GM12878 (cell line): Measurements from ENCODE around the gene CTDP1.

Experiments used
- ATF2 ChIP-seq: IDR thresholded peaks from 2 replicates; pipeline ENCODE4 v1.6.1; 2012; ENCODE audit warnings: low read length, inconsistent platforms
- BACH1 ChIP-seq: fragments of 450-650 bp; IDR thresholded peaks from 2 replicates; pipeline ENCODE4 v1.6.1; 2017; ENCODE audit warnings: mild to moderate bottlenecking, borderline replicate concordance
- BHLHE40 ChIP-seq, 2 experiments: fragments of 450-650 bp in 1 of 2; IDR thresholded peaks; 2 replicates each; pipeline ENCODE4 v1.6.1; 2011 to 2017; ENCODE audit warnings: low read depth in 2 of 2, borderline replicate concordance in 1 of 2, improper control_type of control experiment in 1 of 2, low read length in 1 of 2, mild to moderate bottlenecking in 1 of 2
- ETV6 ChIP-seq, 2 experiments: fragments of 450-650 bp in 1 of 2; IDR thresholded peaks in 1 of 2; conservative IDR thresholded peaks in 1 of 2; 2 replicates each; pipeline ENCODE4 v1.6.1; 2014; ENCODE audit warnings: antibody characterized with exemption in 1 of 2, borderline replicate concordance in 1 of 2, low read depth in 1 of 2, mild to moderate bottlenecking in 1 of 2, moderate library complexity in 1 of 2
- FOXK2 ChIP-seq: fragments of 450-650 bp; IDR thresholded peaks from 2 replicates; pipeline ENCODE4 v1.6.1; 2017; ENCODE audit warnings: mild to moderate bottlenecking, moderate library complexity
- GABPA ChIP-seq: IDR thresholded peaks from 2 replicates; pipeline ENCODE4 v1.6.1; 2014; ENCODE audit warnings: antibody characterized with exemption, low read depth, mild to moderate bottlenecking, inconsistent platforms
- JUNB ChIP-seq: IDR thresholded peaks from 2 replicates; pipeline ENCODE4 v1.6.1; 2016; ENCODE audit warnings: antibody characterized with exemption, mild to moderate bottlenecking
- KAT2A ChIP-seq: conservative IDR thresholded peaks from 2 replicates; pipeline ENCODE4 v1.6.1; 2011; ENCODE audit warnings: low read depth, low read length; ENCODE audit not compliant: control insufficient read depth
- NFIC ChIP-seq: IDR thresholded peaks from 2 replicates; pipeline ENCODE4 v1.6.1; 2012; ENCODE audit warnings: low read depth, mild to moderate bottlenecking, inconsistent platforms, low read length, moderate library complexity
- POLR2A ChIP-seq: IDR thresholded peaks from 2 replicates; pipeline ENCODE4 v1.6.1; 2011; ENCODE audit warnings: low read depth, mild to moderate bottlenecking, low read length
- POLR2AphosphoS5 ChIP-seq: IDR thresholded peaks from 2 replicates; pipeline ENCODE4 v1.6.1; 2011; ENCODE audit warnings: mild to moderate bottlenecking, low read length, inconsistent platforms
- ZNF274 ChIP-seq: IDR thresholded peaks from one replicate; pipeline ENCODE4 v1.8.0; 2011; ENCODE audit not compliant: insufficient read length, insufficient read depth
- TF ChIP-seq, protein P1 (sequence below), 3 experiments: IDR thresholded peaks in 2 of 3; conservative IDR thresholded peaks in 1 of 3; 2 replicates each; pipeline ENCODE4 v1.5.1; 2011; ENCODE audit warnings: low read depth in 3 of 3, low read length in 3 of 3, mild to moderate bottlenecking in 3 of 3, control low read depth in 2 of 3, moderate library complexity in 2 of 3, inconsistent platforms in 1 of 3, mixed read lengths in 1 of 3; ENCODE audit not compliant: control insufficient read depth in 2 of 3, insufficient read depth in 1 of 3; ENCODE audit errors: extremely low read depth in 1 of 3

DNA sequence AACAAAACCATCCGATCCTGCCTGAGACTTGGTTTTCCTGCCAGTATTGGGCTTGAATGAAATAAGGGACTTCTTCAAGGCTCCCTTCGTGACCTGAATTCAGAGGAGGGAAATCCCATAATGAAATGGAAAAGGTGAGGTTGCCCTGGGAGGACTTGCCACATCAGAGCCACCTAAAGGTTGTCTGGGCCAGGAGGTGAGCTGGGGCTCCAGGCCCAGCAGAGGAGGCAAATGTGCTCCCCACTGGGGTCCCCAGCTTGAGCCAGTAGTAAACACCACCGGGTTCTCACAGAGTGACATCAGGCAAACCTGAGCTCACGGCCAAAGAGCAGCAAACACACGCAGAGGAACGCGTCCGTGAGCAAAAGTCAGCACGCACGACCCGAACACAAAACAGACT lies 28.6 kb upstream of the CTDP1 start:
- TF ChIP-seq ATF2, result no peak
- no peak for TF ChIP-seq BHLHE40 (IDR thresholded peaks at IDR 0.05; ENCODE audit: borderline replicate concordance in 1 of 2, low read depth in 2 of 2, low read length in 1 of 2)
- TF ChIP-seq NFIC, result no peak
- no peak for TF ChIP-seq KAT2A
- no peak for TF ChIP-seq BACH1
- no peak for TF ChIP-seq POLR2AphosphoS5
- no peak for TF ChIP-seq ETV6 (conservative IDR thresholded peaks at IDR 0.05 in 1 of 2, IDR thresholded peaks at IDR 0.05 in 1 of 2; ENCODE audit: borderline replicate concordance in 1 of 2, low read depth in 1 of 2)
- TF ChIP-seq GABPA, result no peak
- TF ChIP-seq, protein P1, sequence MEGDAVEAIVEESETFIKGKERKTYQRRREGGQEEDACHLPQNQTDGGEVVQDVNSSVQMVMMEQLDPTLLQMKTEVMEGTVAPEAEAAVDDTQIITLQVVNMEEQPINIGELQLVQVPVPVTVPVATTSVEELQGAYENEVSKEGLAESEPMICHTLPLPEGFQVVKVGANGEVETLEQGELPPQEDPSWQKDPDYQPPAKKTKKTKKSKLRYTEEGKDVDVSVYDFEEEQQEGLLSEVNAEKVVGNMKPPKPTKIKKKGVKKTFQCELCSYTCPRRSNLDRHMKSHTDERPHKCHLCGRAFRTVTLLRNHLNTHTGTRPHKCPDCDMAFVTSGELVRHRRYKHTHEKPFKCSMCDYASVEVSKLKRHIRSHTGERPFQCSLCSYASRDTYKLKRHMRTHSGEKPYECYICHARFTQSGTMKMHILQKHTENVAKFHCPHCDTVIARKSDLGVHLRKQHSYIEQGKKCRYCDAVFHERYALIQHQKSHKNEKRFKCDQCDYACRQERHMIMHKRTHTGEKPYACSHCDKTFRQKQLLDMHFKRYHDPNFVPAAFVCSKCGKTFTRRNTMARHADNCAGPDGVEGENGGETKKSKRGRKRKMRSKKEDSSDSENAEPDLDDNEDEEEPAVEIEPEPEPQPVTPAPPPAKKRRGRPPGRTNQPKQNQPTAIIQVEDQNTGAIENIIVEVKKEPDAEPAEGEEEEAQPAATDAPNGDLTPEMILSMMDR (IDR thresholded peaks at IDR 0.05 in 2 of 3, conservative IDR thresholded peaks at IDR 0.05 in 1 of 3; ENCODE audit: control insufficient read depth in 2 of 3, extremely low read depth in 1 of 3, insufficient read depth in 1 of 3, low read depth in 3 of 3, low read length in 3 of 3), result no peak
- TF ChIP-seq FOXK2, result no peak
- TF ChIP-seq JUNB, result no peak
- TF ChIP-seq ZNF274, result no peak
- no peak for TF ChIP-seq POLR2A
